Activated B cell treated with CpG ODN at 0.5 μM for 24 hours (primary cell): ENCODE data around the gene TMEM219. TPM values are rescaled to one million over a fixed set of nuclear protein-coding genes. Genes with fewer than 3 reads are reported as not detected.

Experiments used
- ATAC-seq: fragments of 200-7000 bp; cut with Tn5 transposase; one replicate; pipeline ENCODE4 v1.10.0; 2021; ENCODE audit warnings: low read depth, mild to moderate bottlenecking, moderate library complexity
- CTCF ChIA-PET: fragments of 350-600 bp; sonication (Branson Sonifier 250); formaldehyde crosslinking; loops from one replicate; lab custom pipeline; 2021; ENCODE audit warnings: antibody characterized with exemption; lab: Charles Lee
- POLR2A ChIA-PET: fragments of 350-600 bp; sonication (Branson Sonifier 250); formaldehyde crosslinking; loops from one replicate; lab custom pipeline; 2021; ENCODE audit warnings: antibody characterized with exemption; lab: Charles Lee
- DNase-seq: peaks from one replicate; pipeline ENCODE4 v3.0.0; 2022
- H3K27ac Mint-ChIP-seq: one replicate; pipeline ENCODE4 v1.8.0; 2020; ENCODE audit warnings: mixed read lengths
- H3K27me3 Mint-ChIP-seq: one replicate; pipeline ENCODE4 v1.8.0; 2021; ENCODE audit warnings: mixed read lengths
- H3K36me3 Mint-ChIP-seq: one replicate; pipeline ENCODE4 v1.8.0; 2021; ENCODE audit warnings: low read depth, mixed read lengths
- H3K4me1 Mint-ChIP-seq: one replicate; pipeline ENCODE4 v1.8.0; 2021; ENCODE audit warnings: mixed read lengths
- H3K4me3 Mint-ChIP-seq: one replicate; pipeline ENCODE4 v1.8.0; 2020; ENCODE audit warnings: mild to moderate bottlenecking, mixed read lengths
- H3K9me3 Mint-ChIP-seq: one replicate; pipeline ENCODE4 v1.8.0; 2020; ENCODE audit warnings: mixed read lengths
- intact Hi-C: fragments of 100-400 bp; cut with micrococcal nuclease; formaldehyde crosslinking; loops from one replicate; pipeline ENCODE4 v1.15.1; 2024
- total RNA-seq: library from RNA; stranded (reverse); gene quantifications from 2 replicates; pipeline ENCODE4 v1.2.3, GENCODE V29; 2022
- TF ChIP-seq, protein P1 (sequence below): fragments of 200-600 bp; IDR thresholded peaks from one replicate; pipeline ENCODE4 v1.8.0; 2022; ENCODE audit warnings: antibody characterized with exemption, mild to moderate bottlenecking

TMEM219 gene
- total RNA-seq, 1 donor from 2014 or later: 50.3 TPM

DNA sequence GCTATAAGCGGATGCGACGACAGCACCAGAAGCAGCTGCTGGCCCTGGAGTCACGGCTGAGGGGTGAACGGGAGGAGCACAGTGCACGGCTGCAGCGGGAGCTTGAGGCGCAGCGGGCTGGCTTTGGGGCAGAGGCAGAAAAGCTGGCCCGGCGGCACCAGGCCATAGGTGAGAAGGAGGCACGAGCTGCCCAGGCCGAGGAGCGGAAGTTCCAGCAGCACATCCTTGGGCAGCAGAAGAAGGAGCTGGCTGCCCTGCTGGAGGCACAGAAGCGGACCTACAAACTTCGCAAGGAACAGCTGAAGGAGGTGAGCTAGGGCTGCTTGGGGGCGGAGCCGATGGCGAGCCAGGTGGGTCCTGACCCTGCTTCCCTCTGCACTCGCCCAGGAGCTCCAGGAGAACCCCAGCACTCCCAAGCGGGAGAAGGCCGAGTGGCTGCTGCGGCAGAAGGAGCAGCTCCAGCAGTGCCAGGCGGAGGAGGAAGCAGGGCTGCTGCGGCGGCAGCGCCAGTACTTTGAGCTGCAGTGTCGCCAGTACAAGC, 23.5 kb downstream of the TMEM219 start:
- POLR2A ChIA-PET: interaction anchor here (0.6 to 1.1 kb wide), 2 partner anchors 8 to 9 kb away, joined by 3 to 11 read pairs; no protein-coding TSS in a partner anchor
- intact Hi-C loops: no loop called here

DNA sequence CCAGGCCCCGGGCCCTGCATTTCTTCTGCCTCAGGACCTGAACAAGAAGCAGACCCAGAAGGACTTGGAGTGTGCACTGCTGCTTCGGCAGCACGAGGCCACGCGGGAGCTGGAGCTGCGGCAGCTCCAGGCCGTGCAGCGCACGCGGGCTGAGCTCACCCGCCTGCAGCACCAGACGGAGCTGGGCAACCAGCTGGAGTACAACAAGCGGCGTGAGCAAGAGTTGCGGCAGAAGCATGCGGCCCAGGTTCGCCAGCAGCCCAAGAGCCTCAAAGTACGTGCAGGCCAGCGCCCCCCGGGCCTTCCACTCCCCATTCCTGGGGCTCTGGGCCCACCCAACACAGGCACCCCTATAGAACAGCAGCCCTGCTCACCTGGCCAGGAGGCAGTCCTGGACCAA, 24.4 kb downstream of the TMEM219 start:
- Mint-ChIP-seq H3K4me1 (no peaks in the 10 kb centered on the region), H3K4me3 (no peak overlapping the region), H3K27me3 (no peaks in the 10 kb centered on the region), H3K27ac (no peak overlapping the region), H3K9me3 (no peaks in the 10 kb centered on the region), H3K36me3 (peaks cover 85% of the 10 kb centered on the region)
- TF ChIP-seq, protein P1, sequence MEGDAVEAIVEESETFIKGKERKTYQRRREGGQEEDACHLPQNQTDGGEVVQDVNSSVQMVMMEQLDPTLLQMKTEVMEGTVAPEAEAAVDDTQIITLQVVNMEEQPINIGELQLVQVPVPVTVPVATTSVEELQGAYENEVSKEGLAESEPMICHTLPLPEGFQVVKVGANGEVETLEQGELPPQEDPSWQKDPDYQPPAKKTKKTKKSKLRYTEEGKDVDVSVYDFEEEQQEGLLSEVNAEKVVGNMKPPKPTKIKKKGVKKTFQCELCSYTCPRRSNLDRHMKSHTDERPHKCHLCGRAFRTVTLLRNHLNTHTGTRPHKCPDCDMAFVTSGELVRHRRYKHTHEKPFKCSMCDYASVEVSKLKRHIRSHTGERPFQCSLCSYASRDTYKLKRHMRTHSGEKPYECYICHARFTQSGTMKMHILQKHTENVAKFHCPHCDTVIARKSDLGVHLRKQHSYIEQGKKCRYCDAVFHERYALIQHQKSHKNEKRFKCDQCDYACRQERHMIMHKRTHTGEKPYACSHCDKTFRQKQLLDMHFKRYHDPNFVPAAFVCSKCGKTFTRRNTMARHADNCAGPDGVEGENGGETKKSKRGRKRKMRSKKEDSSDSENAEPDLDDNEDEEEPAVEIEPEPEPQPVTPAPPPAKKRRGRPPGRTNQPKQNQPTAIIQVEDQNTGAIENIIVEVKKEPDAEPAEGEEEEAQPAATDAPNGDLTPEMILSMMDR: no peak
- POLR2A ChIA-PET: interaction anchor here (0.6 to 1.1 kb wide), 3 partner anchors 7 to 165 kb away, joined by 3 to 11 read pairs (median 4); no protein-coding TSS in a partner anchor
- intact Hi-C loops: no loop called here
- no peak for DNase-seq
- CTCF ChIA-PET: no interaction called here
- ATAC-seq: no peak

More for the DNA sequence above, 23.5 kb downstream of the TMEM219 start:
- no peaks in the 10 kb centered on the region for H3K9me3 Mint-ChIP-seq
- H3K4me3 Mint-ChIP-seq: no peak overlapping the region
- no peak overlapping the region for H3K27ac Mint-ChIP-seq
- ATAC-seq: no peak
- H3K27me3 Mint-ChIP-seq: no peaks in the 10 kb centered on the region
- CTCF ChIA-PET: no interaction called here
- DNase-seq: no peak
- H3K4me1 Mint-ChIP-seq: no peaks in the 10 kb centered on the region
- TF ChIP-seq, protein P1: no peak
- peaks cover 88% of the 10 kb centered on the region for H3K36me3 Mint-ChIP-seq

DNA sequence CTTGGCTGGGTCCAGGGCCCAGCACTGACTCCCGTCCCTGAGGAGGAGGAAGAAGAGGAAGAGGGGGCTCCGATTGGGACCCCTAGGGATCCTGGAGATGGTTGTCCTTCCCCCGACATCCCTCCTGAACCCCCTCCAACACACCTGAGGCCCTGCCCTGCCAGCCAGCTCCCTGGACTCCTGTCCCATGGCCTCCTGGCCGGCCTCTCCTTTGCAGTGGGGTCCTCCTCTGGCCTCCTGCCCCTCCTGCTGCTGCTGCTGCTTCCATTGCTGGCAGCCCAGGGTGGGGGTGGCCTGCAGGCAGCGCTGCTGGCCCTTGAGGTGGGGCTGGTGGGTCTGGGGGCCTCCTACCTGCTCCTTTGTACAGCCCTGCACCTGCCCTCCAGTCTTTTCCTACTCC, 25.1 kb downstream of the TMEM219 start:
- Mint-ChIP-seq H3K27me3 (no peaks in the 10 kb centered on the region), H3K36me3 (peaks cover 82% of the 10 kb centered on the region), H3K4me1 (no peaks in the 10 kb centered on the region), H3K27ac (no peak overlapping the region), H3K4me3 (no peak overlapping the region), H3K9me3 (no peaks in the 10 kb centered on the region)
- TF ChIP-seq, protein P1: no peak
- ChIA-PET POLR2A (interaction anchor here (0.5 to 1.7 kb wide), 2 partner anchors 13 to 231 kb away, joined by 4 to 12 read pairs; partner anchors contain the start of gene TAOK2), CTCF (no interaction called here)
- intact Hi-C loops: no loop called here
- ATAC-seq (no peak), DNase-seq (no peak)

DNA sequence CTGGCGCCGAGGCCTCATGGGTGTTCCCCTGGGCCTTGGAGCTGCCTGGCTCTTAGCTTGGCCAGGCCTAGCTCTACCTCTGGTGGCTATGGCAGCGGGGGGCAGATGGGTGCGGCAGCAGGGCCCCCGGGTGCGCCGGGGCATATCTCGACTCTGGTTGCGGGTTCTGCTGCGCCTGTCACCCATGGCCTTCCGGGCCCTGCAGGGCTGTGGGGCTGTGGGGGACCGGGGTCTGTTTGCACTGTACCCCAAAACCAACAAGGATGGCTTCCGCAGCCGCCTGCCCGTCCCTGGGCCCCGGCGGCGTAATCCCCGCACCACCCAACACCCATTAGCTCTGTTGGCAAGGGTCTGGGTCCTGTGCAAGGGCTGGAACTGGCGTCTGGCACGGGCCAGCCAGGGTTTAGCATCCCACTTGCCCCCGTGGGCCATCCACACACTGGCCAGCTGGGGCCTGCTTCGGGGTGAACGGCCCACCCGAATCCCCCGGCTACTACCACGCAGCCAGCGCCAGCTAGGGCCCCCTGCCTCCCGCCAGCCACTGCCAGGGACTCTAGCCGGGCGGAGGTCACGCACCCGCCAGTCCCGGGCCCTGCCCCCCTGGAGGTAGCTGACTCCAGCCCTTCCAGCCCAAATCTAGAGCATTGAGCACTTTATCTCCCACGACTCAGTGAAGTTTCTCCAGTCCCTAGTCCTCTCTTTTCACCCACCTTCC, 25.6 kb downstream of the TMEM219 start:
- Mint-ChIP-seq H3K27me3 (no peaks in the 10 kb centered on the region), H3K9me3 (no peaks in the 10 kb centered on the region), H3K4me1 (no peaks in the 10 kb centered on the region), H3K27ac (no peak overlapping the region), H3K4me3 (no peak overlapping the region), H3K36me3 (peaks cover 81% of the 10 kb centered on the region)
- no peak for ATAC-seq
- POLR2A ChIA-PET: interaction anchor here (0.5 to 1.7 kb wide), 2 partner anchors 14 to 231 kb away, joined by 4 to 12 read pairs; partner anchors contain the start of gene TAOK2
- CTCF ChIA-PET: no interaction called here
- no peak for DNase-seq
- intact Hi-C loops: no loop called here
- TF ChIP-seq, protein P1: no peak

DNA sequence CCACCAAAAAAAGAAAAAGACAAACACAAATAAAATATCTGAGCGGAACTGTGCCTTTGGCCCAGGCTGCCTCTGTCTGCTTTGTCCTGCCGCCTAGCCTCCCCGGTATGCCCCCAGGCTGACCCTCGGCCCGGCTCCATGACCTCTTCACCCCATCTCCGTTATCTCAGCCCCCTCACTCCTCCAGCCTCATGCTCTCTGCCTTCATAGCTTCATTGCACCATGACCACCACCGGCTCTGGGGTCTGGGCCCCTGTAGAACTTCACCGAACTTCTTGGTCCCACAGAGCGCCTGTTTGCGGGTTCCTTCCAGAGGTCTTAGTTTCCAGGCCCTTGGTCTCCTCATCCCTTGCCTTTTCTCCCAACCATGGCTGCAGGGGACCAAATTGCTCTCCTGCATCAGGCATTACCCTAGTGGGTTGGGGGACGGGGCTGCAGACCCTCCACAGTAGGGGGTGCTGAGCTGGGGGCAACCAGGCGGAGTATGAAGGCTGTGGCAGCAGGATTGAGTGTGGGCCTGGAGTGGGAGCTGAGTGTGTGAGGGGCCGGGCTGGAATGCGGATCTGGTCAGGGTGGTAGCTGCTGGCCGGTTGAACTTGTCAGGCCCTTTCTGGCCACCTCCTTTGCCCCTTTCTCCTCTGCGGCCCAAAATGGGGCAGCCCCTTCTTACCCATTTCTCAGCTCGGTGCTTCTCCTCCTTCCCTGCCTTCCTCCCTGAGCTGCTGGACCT, 26.6 kb downstream of the TMEM219 start:
- peaks cover 79% of the 10 kb centered on the region for H3K36me3 Mint-ChIP-seq
- CTCF ChIA-PET: no interaction called here

More for the DNA sequence above, 26.6 kb downstream of the TMEM219 start:
- Mint-ChIP-seq H3K9me3 (no peaks in the 10 kb centered on the region), H3K27me3 (no peaks in the 10 kb centered on the region), H3K4me3 (no peak overlapping the region), H3K27ac (no peak overlapping the region), H3K4me1 (no peaks in the 10 kb centered on the region)
- ATAC-seq (no peak), DNase-seq (no peak)
- POLR2A ChIA-PET: interaction anchor here (1.7 kb wide), 1 partner anchor 15 kb away, joined by 4 read pairs; the partner anchor contains the start of gene TAOK2
- intact Hi-C loops: no loop called here
- TF ChIP-seq, protein P1: no peak
